ENCODE data around the gene CBY3.
"Not testable (repeated sequence)": the region's sequence is repeated elsewhere in the genome, so short reads cannot be mapped to it uniquely, and the experiment has no call there.

CBY3 gene

DNA sequence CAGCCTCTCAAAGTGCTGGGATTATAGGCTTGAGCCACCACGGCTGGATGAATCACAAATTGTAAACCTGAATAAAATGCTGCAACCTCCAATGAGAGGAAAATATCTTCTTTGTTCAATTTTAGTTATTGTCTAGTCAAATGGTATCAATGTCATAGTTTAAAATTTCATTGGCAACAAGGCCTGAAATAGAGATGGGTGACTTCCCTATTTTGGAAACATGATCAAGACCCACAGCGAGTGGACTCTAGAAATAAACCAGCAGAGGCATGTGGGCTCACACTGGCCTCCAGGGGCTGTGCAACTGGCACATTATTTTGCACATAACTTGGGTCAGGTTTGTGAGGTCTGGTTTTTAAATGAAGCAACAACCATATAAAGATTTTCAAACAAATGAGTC, 27.7 kb downstream of the CBY3 start:
- not testable (repeated sequence) for H3K4me3 ChIP-seq (ENCODE audit: low read depth, low read length)

GRCh38 chr5:179650245-179650644, 30.6 kb downstream of the CBY3 start:
- not testable (repeated sequence) for H3K4me3 ChIP-seq (ENCODE audit: low read depth, low read length)

DNA sequence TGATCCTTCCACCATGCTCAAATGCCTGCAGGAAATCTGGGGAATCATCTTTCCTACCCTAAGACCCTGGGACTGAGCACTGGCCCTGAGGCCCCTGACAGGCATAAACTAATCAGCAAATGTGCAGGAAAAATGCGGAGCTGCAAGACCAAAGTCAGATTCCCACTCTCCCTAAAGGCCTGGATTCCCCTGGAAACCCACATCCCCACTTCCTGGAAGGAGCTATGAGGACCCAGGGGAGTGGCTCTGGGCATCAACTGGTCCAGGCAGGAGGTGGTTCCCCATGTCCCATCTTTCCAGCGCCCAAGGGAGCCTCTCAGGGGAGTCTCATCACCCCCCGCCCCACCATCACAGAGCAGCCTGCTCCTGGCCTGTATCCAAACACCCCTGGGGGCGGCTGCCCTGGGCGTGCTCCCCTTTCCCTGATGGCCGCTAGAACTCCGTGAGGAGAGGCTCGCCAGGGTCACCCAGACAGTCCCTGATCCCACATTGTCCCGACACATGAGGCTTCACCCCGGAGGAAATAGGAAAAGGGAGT, 31.6 kb downstream of the CBY3 start:
- not testable (repeated sequence) for H3K4me3 ChIP-seq (ENCODE audit: low read depth, low read length)

- H3K4me3 ChIP-seq (ENCODE audit: low read depth, low read length): no peak overlapping the region
- no peak for TF ChIP-seq CTCF (IDR thresholded peaks at IDR 0.05; ENCODE audit: low read depth, low read length)
Observed at GRCh38 chr5:179648410-179648809, 32.4 kb downstream of the CBY3 start.

DNA sequence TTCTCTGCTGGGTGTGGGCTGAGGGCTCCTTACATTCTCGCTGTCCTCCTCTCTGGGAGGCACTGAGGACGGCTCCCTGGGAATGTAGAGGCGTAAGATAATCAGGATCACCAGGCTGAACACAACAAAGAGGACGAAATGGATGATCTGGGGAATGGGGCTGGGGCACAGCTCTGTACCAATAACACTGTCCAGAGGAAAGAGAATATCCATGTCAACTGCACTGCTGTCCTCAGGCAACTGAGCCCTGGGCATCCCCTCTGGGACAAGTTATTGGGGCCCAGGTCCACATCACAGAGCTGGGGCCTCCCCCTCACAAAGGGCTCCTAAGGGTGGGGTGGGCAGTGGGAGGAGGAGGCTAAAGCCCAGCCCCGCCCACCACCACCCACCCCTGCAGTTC, 36.1 kb downstream of the CBY3 start:
- H3K4me3 ChIP-seq (ENCODE audit: low read depth, low read length): not testable (repeated sequence)

GRCh38 chr5:179643141-179643920, 37.5 kb downstream of the CBY3 start:
- not testable (repeated sequence) for H3K4me3 ChIP-seq (ENCODE audit: low read depth, low read length)

- not testable (repeated sequence) for H3K4me3 ChIP-seq (ENCODE audit: low read depth, low read length)
Observed at GRCh38 chr5:179642626-179643025, 38.2 kb downstream of the CBY3 start.

DNA sequence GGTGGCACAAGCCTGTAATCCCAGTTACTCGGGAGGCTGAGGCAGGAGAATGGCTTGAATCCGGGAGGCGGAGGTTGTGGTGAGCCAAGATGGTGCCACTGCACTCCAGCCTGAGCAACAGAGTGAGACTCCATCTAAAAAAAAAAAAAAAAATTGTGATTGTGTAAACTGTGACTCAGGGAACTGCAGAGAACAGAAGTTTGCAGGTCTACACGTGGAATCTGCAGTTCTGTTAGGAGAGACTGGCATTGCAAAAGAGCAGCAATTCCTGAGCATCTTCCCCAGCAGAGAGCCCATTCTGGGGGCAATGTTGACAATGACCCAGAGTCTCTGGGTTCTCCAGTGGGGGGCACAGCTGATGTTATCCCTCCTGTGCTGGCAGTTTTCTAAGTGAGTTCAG, 39.1 kb downstream of the CBY3 start:
- H3K4me3 ChIP-seq (ENCODE audit: low read depth, low read length): not testable (repeated sequence)

GRCh38 chr5:179639296-179639695, 41.5 kb downstream of the CBY3 start:
- H3K4me3 ChIP-seq (ENCODE audit: low read depth, low read length): not testable (repeated sequence)

DNA sequence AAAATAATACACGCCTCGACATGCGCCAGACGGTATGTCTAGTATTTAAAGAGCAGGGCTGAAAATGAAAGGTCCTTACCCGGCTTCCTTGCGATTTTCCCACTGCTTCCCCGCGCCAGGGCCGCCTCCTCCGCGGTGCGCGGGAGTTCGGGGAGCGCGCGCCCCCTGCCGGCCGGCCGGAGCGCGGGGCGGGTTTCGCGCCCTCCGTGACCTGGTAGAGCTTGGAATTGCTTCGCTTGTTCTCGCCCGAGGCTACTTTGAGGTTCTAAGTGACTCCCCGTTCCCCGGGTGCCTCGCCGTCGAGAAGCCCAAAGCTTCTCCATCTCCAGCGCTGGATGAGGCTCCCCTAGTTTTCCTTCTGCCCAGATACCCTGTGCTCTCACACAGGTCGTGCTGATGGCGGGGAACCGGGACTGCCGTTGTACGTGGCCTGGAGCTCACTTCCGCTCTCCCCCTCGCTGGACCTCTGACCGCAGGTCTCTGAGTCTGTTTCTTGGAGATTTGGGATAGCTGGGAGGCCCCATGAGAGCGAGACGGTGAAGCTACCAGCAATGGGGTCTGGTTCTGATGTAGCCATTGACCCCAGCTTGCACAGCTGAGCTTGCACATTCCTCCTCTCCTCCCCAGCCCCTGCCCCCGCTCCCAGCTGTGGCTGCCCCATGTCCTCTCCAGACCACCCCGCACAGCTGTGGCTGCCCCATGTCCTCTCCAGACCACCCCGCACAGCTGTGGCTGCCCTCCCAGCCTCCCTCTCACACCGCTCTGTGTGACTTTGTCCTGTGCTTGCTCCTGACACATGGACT, 46.3 kb downstream of the CBY3 start:
- H3K4me3 ChIP-seq (ENCODE audit: low read depth, low read length): not testable (repeated sequence)

- peak overlapping the region; percentile 45 for H3K4me3 ChIP-seq (ENCODE audit: low read depth, low read length)
Observed at GRCh38 chr5:179633501-179634369, 47.1 kb downstream of the CBY3 start.

Data from WI38 (cell line).